ENCODE measurements around the gene LIMCH1.

- TF ChIP-seq POLR2AphosphoS5 (IDR thresholded peaks at IDR 0.05; ENCODE audit: borderline replicate concordance, low read depth, low read length) (no peak), EZH2 (IDR thresholded peaks at IDR 0.05) (no peak)
Measured at GRCh38 chr4:41542526-41543275, 4.7 kb downstream of the LIMCH1 start.
